Endothelial cell of umbilical vein (primary cell): Measurements from ENCODE around the gene SEZ6L. TPM values are rescaled to one million over a fixed set of nuclear protein-coding genes. Genes with fewer than 3 reads are reported as not detected.

Experiments used
- BruUV-seq: library from RNA; stranded (reverse); fragments of 400-500 nt; replicated peaks from 2 replicates; lab custom pipeline; 2021; lab: Mats Ljungman, UMichigan
- CTCF ChIA-PET: fragments of 300-600, 350-600 bp; sonication (Branson Sonifier 250); formaldehyde crosslinking; loops from one replicate; lab custom pipeline; 2021; ENCODE audit warnings: antibody characterized with exemption, inconsistent platforms; lab: Charles Lee
- POLR2A ChIA-PET: fragments of 300-600, 350-600 bp; sonication (Branson Sonifier 250); formaldehyde crosslinking; loops from one replicate; lab custom pipeline; 2021; ENCODE audit warnings: antibody characterized with exemption, inconsistent platforms; lab: Charles Lee
- DNase-seq: peaks from one replicate; pipeline ENCODE4 v3.0.0-alpha.2; 2011; ENCODE audit warnings: low read depth, low spot score
- FAIRE-seq: peaks from 2 replicates; lab custom pipeline; 2011; peaks lifted over from hg19 to GRCh38; lab: Jason Lieb, UNC
- H2AFZ ChIP-seq: 2 replicates; pipeline ENCODE4 v1.6.0; 2012; ENCODE audit warnings: low read depth, low read length, control low read depth, inconsistent platforms
- H3K27ac ChIP-seq: 2 replicates; pipeline ENCODE4 v1.5.1; 2011; ENCODE audit warnings: low read depth, mild to moderate bottlenecking, control low read depth, low read length, moderate library complexity; ENCODE audit not compliant: insufficient read depth
- H3K27me3 ChIP-seq, 2 experiments: 2 replicates each; pipeline versions ENCODE4 v1.6.0 to v1.6.1; 2011; ENCODE audit warnings: low read length in 2 of 2, mixed read lengths in 1 of 2; ENCODE audit not compliant: control insufficient read depth in 2 of 2, insufficient read depth in 2 of 2
- H3K36me3 ChIP-seq, 2 experiments: 2 replicates in 1 of 2; 3 replicates in 1 of 2; pipeline ENCODE4 v1.5.1; 2011; ENCODE audit warnings: low read length in 2 of 2, mild to moderate bottlenecking in 1 of 2, moderate library complexity in 1 of 2; ENCODE audit not compliant: control insufficient read depth in 2 of 2, insufficient read depth in 2 of 2; ENCODE audit errors: extremely low read depth in 1 of 2
- H3K4me1 ChIP-seq: 3 replicates; pipeline ENCODE4 v1.5.1; 2011; ENCODE audit warnings: mild to moderate bottlenecking, low read length; ENCODE audit not compliant: control insufficient read depth, insufficient read depth; ENCODE audit errors: extremely low read depth
- H3K4me2 ChIP-seq: 2 replicates; pipeline ENCODE4 v1.6.1; 2011; ENCODE audit warnings: low read length, control low read depth, mixed read lengths; ENCODE audit not compliant: insufficient read depth
- H3K4me3 ChIP-seq, 3 experiments: fragments of 200-600 bp in 1 of 3; sonication (generic), shearing (Covaris generic) in 1 of 3; replicated peaks in 1 of 3; 2 replicates each; pipeline ENCODE4 v1.5.1; 2011 to 2016; ENCODE audit warnings: control low read depth in 3 of 3, low read length in 3 of 3, mild to moderate bottlenecking in 2 of 3, inconsistent platforms in 1 of 3, low read depth in 1 of 3, moderate library complexity in 1 of 3; ENCODE audit not compliant: insufficient read depth in 1 of 3
- H3K79me2 ChIP-seq: 2 replicates; pipeline ENCODE4 v1.6.0; 2012; ENCODE audit warnings: low read length, inconsistent platforms; ENCODE audit not compliant: control insufficient read depth, insufficient read depth
- H3K9ac ChIP-seq: replicated peaks from 2 replicates; pipeline ENCODE3; 2011; ENCODE audit warnings: low read length, control low read depth; ENCODE audit not compliant: insufficient read depth; ENCODE audit errors: extremely low read depth
- H3K9me1 ChIP-seq: replicated peaks from 3 replicates; pipeline ENCODE4 v1.6.0; 2011; ENCODE audit warnings: mild to moderate bottlenecking, low read length; ENCODE audit not compliant: control insufficient read depth, insufficient read depth; ENCODE audit errors: extremely low read depth
- H3K9me3 ChIP-seq: replicated peaks from 2 replicates; pipeline ENCODE4 v1.5.1; 2012; ENCODE audit warnings: low read length, inconsistent platforms; ENCODE audit not compliant: control insufficient read depth, insufficient read depth
- H4K20me1 ChIP-seq: replicated peaks from 2 replicates; pipeline ENCODE3; 2011; ENCODE audit warnings: mild to moderate bottlenecking, low read length; ENCODE audit not compliant: control insufficient read depth, insufficient read depth; ENCODE audit errors: extremely low read depth
- EZH2 ChIP-seq: IDR thresholded peaks from 2 replicates; pipeline ENCODE4 v1.6.1; 2012; ENCODE audit warnings: borderline replicate concordance, low read depth, mild to moderate bottlenecking, moderate library complexity, low read length, inconsistent platforms; ENCODE audit not compliant: severe bottlenecking
- FOS ChIP-seq: IDR thresholded peaks from 2 replicates; pipeline ENCODE4 v1.6.1; 2011; ENCODE audit warnings: mild to moderate bottlenecking, low read length, moderate library complexity, borderline replicate concordance; ENCODE audit not compliant: insufficient read depth
- GATA2 ChIP-seq: IDR thresholded peaks from 2 replicates; pipeline ENCODE4 v1.7.0; 2011; ENCODE audit warnings: low read depth, mild to moderate bottlenecking, moderate library complexity, mixed read lengths, low read length; ENCODE audit not compliant: insufficient read length, insufficient read depth
- JUN ChIP-seq: IDR thresholded peaks from 2 replicates; pipeline ENCODE4 v1.6.1; 2011; ENCODE audit warnings: borderline replicate concordance, low read depth; ENCODE audit not compliant: insufficient read length, insufficient read depth
- MYC ChIP-seq: IDR thresholded peaks from one replicate; pipeline ENCODE4 v1.6.1; 2011; ENCODE audit warnings: mild to moderate bottlenecking, low read depth, low read length
- POLR2A ChIP-seq: IDR thresholded peaks from 2 replicates; pipeline ENCODE4 v1.6.1; 2012; ENCODE audit warnings: low read depth, mild to moderate bottlenecking, control low read depth, low read length
- POLR2AphosphoS5 ChIP-seq: IDR thresholded peaks from 2 replicates; pipeline ENCODE4 v1.6.1; 2012; ENCODE audit warnings: low read depth, mild to moderate bottlenecking, control low read depth, low read length, moderate library complexity; ENCODE audit not compliant: insufficient read depth
- dilution Hi-C: fragments of 300-500 bp; cut with MboI; formaldehyde crosslinking; loops from one replicate; pipeline ENCODE4 v1.15.0; 2019; ENCODE audit warnings: low sequenced_read_pairs; ENCODE audit not compliant: extremely low pct_ligation_motif_present
- intact Hi-C: fragments of 100-400 bp; cut with micrococcal nuclease; formaldehyde crosslinking; loops from one replicate; pipeline ENCODE4 v1.10.0; 2022
- polyA plus RNA-seq, 4 experiments: library from polyadenylated mRNA; depleted of rRNA in 3 of 4; stranded (reverse) in 3 of 4; unstranded in 1 of 4; fragments of >200 nt; gene quantifications; 2 replicates each; pipeline versions ENCODE4 v1.2.1 to v1.2.3, GENCODE V29; 2011 to 2012; ENCODE audit warnings: missing spikeins in 1 of 4
- total RNA-seq: library from RNA; stranded (reverse); gene quantifications from 2 replicates; pipeline ENCODE4 v1.2.3, GENCODE V29; 2021
- TF ChIP-seq, protein P1 (sequence below): IDR thresholded peaks from 2 replicates; pipeline ENCODE4 v1.6.1; 2011; ENCODE audit not compliant: insufficient read depth, insufficient read length
- TF ChIP-seq, protein P2 (sequence below), 2 donors: IDR thresholded peaks; 1 replicate in 1 of 2; 2 replicates in 1 of 2; pipeline ENCODE4 v1.5.1; 2011; ENCODE audit warnings: low read length in 2 of 2, mild to moderate bottlenecking in 2 of 2, moderate library complexity in 2 of 2, control low read depth in 1 of 2, inconsistent platforms in 1 of 2, low read depth in 1 of 2; ENCODE audit not compliant: insufficient read depth in 1 of 2; ENCODE audit errors: extremely low read depth in 1 of 2

Gene SEZ6L
- total and polyA plus RNA-seq, 2 donors (not counting 3 experiments of a cell fraction or from before 2014, with no cell fraction given), result not detected

DNA sequence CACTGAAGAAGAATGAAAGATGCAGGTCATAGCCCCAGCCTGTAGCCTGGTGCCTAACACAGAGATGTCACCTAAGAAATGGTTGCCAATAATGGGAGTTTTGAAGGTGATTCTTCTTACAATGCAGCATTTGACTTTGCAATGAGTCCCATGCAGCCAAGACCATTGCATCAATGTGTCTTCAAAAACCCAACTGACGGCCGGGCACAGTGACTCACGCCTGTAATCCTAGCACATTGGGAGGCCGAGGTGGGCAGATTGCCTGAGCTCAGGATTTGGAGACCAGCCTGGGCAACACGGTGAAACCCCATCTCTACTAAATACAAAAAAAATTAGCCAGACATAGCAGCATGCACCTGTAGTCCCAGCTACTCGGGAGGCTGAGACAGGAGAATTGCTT lies 170.5 kb downstream of the SEZ6L start:
- TF ChIP-seq MYC (no peak), POLR2A (no peak), EZH2 (no peak), POLR2AphosphoS5 (no peak), GATA2 (no peak), FOS (no peak), JUN (no peak)
- TF ChIP-seq, protein P1, sequence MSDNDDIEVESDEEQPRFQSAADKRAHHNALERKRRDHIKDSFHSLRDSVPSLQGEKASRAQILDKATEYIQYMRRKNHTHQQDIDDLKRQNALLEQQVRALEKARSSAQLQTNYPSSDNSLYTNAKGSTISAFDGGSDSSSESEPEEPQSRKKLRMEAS, result no peak
- TF ChIP-seq, protein P2, sequence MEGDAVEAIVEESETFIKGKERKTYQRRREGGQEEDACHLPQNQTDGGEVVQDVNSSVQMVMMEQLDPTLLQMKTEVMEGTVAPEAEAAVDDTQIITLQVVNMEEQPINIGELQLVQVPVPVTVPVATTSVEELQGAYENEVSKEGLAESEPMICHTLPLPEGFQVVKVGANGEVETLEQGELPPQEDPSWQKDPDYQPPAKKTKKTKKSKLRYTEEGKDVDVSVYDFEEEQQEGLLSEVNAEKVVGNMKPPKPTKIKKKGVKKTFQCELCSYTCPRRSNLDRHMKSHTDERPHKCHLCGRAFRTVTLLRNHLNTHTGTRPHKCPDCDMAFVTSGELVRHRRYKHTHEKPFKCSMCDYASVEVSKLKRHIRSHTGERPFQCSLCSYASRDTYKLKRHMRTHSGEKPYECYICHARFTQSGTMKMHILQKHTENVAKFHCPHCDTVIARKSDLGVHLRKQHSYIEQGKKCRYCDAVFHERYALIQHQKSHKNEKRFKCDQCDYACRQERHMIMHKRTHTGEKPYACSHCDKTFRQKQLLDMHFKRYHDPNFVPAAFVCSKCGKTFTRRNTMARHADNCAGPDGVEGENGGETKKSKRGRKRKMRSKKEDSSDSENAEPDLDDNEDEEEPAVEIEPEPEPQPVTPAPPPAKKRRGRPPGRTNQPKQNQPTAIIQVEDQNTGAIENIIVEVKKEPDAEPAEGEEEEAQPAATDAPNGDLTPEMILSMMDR (IDR thresholded peaks at IDR 0.05; ENCODE audit: extremely low read depth in 1 of 2, insufficient read depth in 1 of 2, low read depth in 1 of 2, low read length in 2 of 2), result no peak
- Histone ChIP-seq H3K9me3 (no peaks in the 10 kb centered on the region), H3K9ac (no peak overlapping the region), H3K36me3 (no peaks in the 10 kb centered on the region), H2AFZ (no peak overlapping the region), H3K4me1 (no peaks in the 10 kb centered on the region), H4K20me1 (no peaks in the 10 kb centered on the region), H3K27ac (no peak overlapping the region), H3K9me1 (no peaks in the 10 kb centered on the region), H3K4me3 (no peak overlapping the region), H3K27me3 (no peaks in the 10 kb centered on the region), H3K4me2 (no peak overlapping the region), H3K79me2 (no peaks in the 10 kb centered on the region)
- dilution Hi-C loops, result no loop called here
- intact Hi-C loops, result no loop called here
- ChIA-PET POLR2A (no interaction called here), CTCF (no interaction called here)
- DNase-seq (no peak), FAIRE-seq (no peak)
- BruUV-seq, result no TSS peak
